HG03469 (cell line): ENCODE results near the gene METTL26.
A peak's percentile ranks its signal among the peaks of the same experiment; 100 is the strongest.

Experiments
- ATAC-seq: cut with Tn5 transposase; IDR thresholded peaks from one replicate; pipeline ENCODE4 v1.9.1; 2021; ENCODE audit warnings: mild to moderate bottlenecking, moderate library complexity, moderate number of reproducible peaks; ENCODE audit not compliant: unreplicated experiment

The METTL26 gene

GRCh38 chr16:660459-661183 is 24.5 kb upstream of the METTL26 start:
- no peak for ATAC-seq

- ATAC-seq: no peak
These were observed 24.0 kb upstream of the METTL26 start for GRCh38 chr16:660132-660458.

GRCh38 chr16:659618-660017 is 23.5 kb upstream of the METTL26 start:
- ATAC-seq: no peak

GRCh38 chr16:658679-659571 is 22.8 kb upstream of the METTL26 start:
- ATAC-seq: no peak

- ATAC-seq: no peak
These were observed 21.4 kb upstream of the METTL26 start for GRCh38 chr16:657487-657886.

- ATAC-seq: no peak
These were observed 17.9 kb upstream of the METTL26 start for GRCh38 chr16:654034-654433.

- no peak for ATAC-seq
These were observed 16.6 kb upstream of the METTL26 start for GRCh38 chr16:652454-653305.

- ATAC-seq: no peak
These were observed 15.7 kb upstream of the METTL26 start for GRCh38 chr16:651844-652243.

- peak; percentile 1 for ATAC-seq
These were observed 13.5 kb upstream of the METTL26 start for GRCh38 chr16:649631-650030.

GRCh38 chr16:648781-649589 is 12.9 kb upstream of the METTL26 start, which contains the start of gene WDR90:
Gene WDR90, plus strand, starts transcription at chr16:649365. Its CDS starts 52 bp downstream, at chr16:649417.
- peak; percentile 59 for ATAC-seq

- no peak for ATAC-seq
These were observed 12.1 kb upstream of the METTL26 start for GRCh38 chr16:648071-648780.

GRCh38 chr16:647173-647902 is 11.2 kb upstream of the METTL26 start:
- no peak for ATAC-seq

- ATAC-seq: no peak
These were observed 10.6 kb upstream of the METTL26 start for GRCh38 chr16:646679-647172.

- no peak for ATAC-seq
These were observed 10.0 kb upstream of the METTL26 start for GRCh38 chr16:645852-646678.

- no peak for ATAC-seq
These were observed 8.5 kb upstream of the METTL26 start for GRCh38 chr16:644556-644955.

- ATAC-seq: no peak
These were observed 6.9 kb upstream of the METTL26 start for GRCh38 chr16:643050-643368.

GRCh38 chr16:642189-643049 is 6.3 kb upstream of the METTL26 start:
- peak; percentile 22 for ATAC-seq
